Testis (tissue), 3 donors: ENCODE measurements around the gene GCKR. TPM values are rescaled to one million over a fixed set of nuclear protein-coding genes. Genes with fewer than 3 reads are reported as not detected.
"Not testable (repeated sequence)": the region's sequence is repeated elsewhere in the genome, so short reads cannot be mapped to it uniquely, and the experiment has no call there.

Source experiments
- DNase-seq: peaks from one replicate; pipeline ENCODE4 v3.0.0-alpha.2; 2019
- H3K27ac ChIP-seq, 2 donors: fragments of 200-600 bp; sonication (generic); one replicate each; pipeline ENCODE4 v1.5.1; 2019
- H3K27me3 ChIP-seq: fragments of 200-600 bp; sonication (generic); one replicate; pipeline ENCODE4 v1.5.1; 2019
- H3K36me3 ChIP-seq: fragments of 200-600 bp; sonication (generic); one replicate; pipeline ENCODE4 v1.5.1; 2017; ENCODE audit warnings: low read depth; ENCODE audit errors: missing control alignments
- H3K4me1 ChIP-seq: fragments of 200-600 bp; sonication (generic); one replicate; pipeline ENCODE4 v1.5.1; 2019
- H3K4me3 ChIP-seq, 2 donors: fragments of 200-600 bp; sonication (generic); one replicate each; pipeline ENCODE4 v1.5.1; 2017 to 2019
- H3K9me3 ChIP-seq: fragments of 200-600 bp; sonication (generic); one replicate; pipeline ENCODE4 v1.5.1; 2017
- CTCF ChIP-seq, 3 experiments: fragments of 450-650 bp in 2 of 3; fragments of 200-600 bp in 1 of 3; sonication (generic) in 1 of 3; IDR thresholded peaks; one replicate each; pipeline ENCODE4 v1.5.1; 2016 to 2019; ENCODE audit warnings: antibody characterized with exemption in 3 of 3, mild to moderate bottlenecking in 2 of 3, moderate library complexity in 1 of 3
- POLR2A ChIP-seq: fragments of 450-650 bp; IDR thresholded peaks from one replicate; pipeline ENCODE4 v1.6.1; 2017; ENCODE audit warnings: antibody characterized with exemption, mild to moderate bottlenecking, moderate library complexity
- WGBS, 2 donors: methylation state at CpG; one replicate each; pipeline ENCODE4 v1.1.5; 2018; 5-methylcytosine and 5-hydroxymethylcytosine counted together
- intact Hi-C: fragments of 100-400 bp; cut with DNase I; formaldehyde crosslinking; loops from one replicate; pipeline ENCODE4 v1.15.1; 2023; ENCODE audit warnings: low total_unique reads
- polyA plus RNA-seq: library from polyadenylated mRNA; stranded (reverse); fragments of 350-450 nt; fragmentation: Illumina TruSeq; extraction: RNeasy Lipid Tissue Mini Kit (QIAGEN cat#74804); gene quantifications from one replicate; pipeline ENCODE4 v1.2.3, GENCODE V29; 2014; ENCODE audit warnings: low read depth, low replicate concordance; ENCODE audit not compliant: insufficient read depth
- total RNA-seq, 2 donors: library from RNA; depleted of rRNA; stranded (reverse); fragments of >200 nt; gene quantifications; one replicate each; pipeline ENCODE4 v1.2.3, GENCODE V29; 2016

Gene GCKR
- total and polyA plus RNA-seq, 3 donors from 2014 or later = 2.3 to 4.9 (median 3.3) TPM

GRCh38 chr2:27537287-27537686, 40.6 kb downstream of the GCKR start:
- Histone ChIP-seq H3K9me3 (no peaks in the 10 kb centered on the region), H3K27ac (no peak overlapping the region), H3K4me3 (no peak overlapping the region), H3K27me3 (no peaks in the 10 kb centered on the region), H3K4me1 (no peaks in the 10 kb centered on the region), H3K36me3 (no peaks in the 10 kb centered on the region)
- intact Hi-C loops = no loop called here
- no peak for DNase-seq
- 56 to 70% methylated on average over 4 of the region's 4 CpGs for WGBS, 2 donors
- TF ChIP-seq POLR2A = no peak
- no peak for TF ChIP-seq CTCF (IDR thresholded peaks at IDR 0.05)

- H3K36me3 ChIP-seq, H3K27me3 ChIP-seq, DNase-seq, H3K9me3 ChIP-seq, H3K4me3 ChIP-seq, H3K4me1 ChIP-seq, H3K27ac ChIP-seq, intact Hi-C loops: not testable (repeated sequence)
- 25 to 58% methylated on average over 5 to 6 of the region's 6 CpGs for WGBS, 2 donors
Observed at GRCh38 chr2:27538839-27539450, 42.3 kb downstream of the GCKR start.

GRCh38 chr2:27539649-27540048, 43.0 kb downstream of the GCKR start:
- DNase-seq, H3K4me3 ChIP-seq, H3K36me3 ChIP-seq, H3K4me1 ChIP-seq, intact Hi-C loops, H3K27me3 ChIP-seq, H3K9me3 ChIP-seq, H3K27ac ChIP-seq: not testable (repeated sequence)
- WGBS, 2 donors = 83% methylated on average over 6 of the region's 35 CpGs; no CpG with 5 or more reads in 1 of the 2 donors

GRCh38 chr2:27544143-27544821, 47.6 kb downstream of the GCKR start:
- WGBS, 2 donors = 89 to 93% methylated on average over 6 of the region's 6 CpGs
- no peaks in the 10 kb centered on the region for H3K27me3 ChIP-seq
- H3K4me1 ChIP-seq = no peaks in the 10 kb centered on the region
- H3K4me3 ChIP-seq = no peak overlapping the region
- H3K27ac ChIP-seq = no peak overlapping the region
- H3K36me3 ChIP-seq = no peaks in the 10 kb centered on the region
- no peak for DNase-seq
- intact Hi-C loops = no loop called here
- no peak for TF ChIP-seq CTCF (IDR thresholded peaks at IDR 0.05)
- no peak for TF ChIP-seq POLR2A
- no peaks in the 10 kb centered on the region for H3K9me3 ChIP-seq

- H3K27ac ChIP-seq = no peak overlapping the region
- H3K4me1 ChIP-seq = no peaks in the 10 kb centered on the region
- no peak for TF ChIP-seq POLR2A
- TF ChIP-seq CTCF (IDR thresholded peaks at IDR 0.05) = no peak
- intact Hi-C loops = no loop called here
- no peaks in the 10 kb centered on the region for H3K9me3 ChIP-seq
- no peaks in the 10 kb centered on the region for H3K36me3 ChIP-seq
- no peak overlapping the region for H3K4me3 ChIP-seq
- 92% methylated on average over 5 of the region's 5 CpGs for WGBS, 2 donors
- no peaks in the 10 kb centered on the region for H3K27me3 ChIP-seq
- DNase-seq = no peak
Observed at GRCh38 chr2:27545348-27546141, 48.9 kb downstream of the GCKR start.
